HG03565 (cell line): ENCODE data around the gene CORO1C.
A peak's percentile ranks its signal among the peaks of the same experiment; 100 is the strongest.
"Not testable (repeated sequence)": the region's sequence is repeated elsewhere in the genome, so short reads cannot be mapped to it uniquely, and the experiment has no call there.

ENCODE experiments used
- ATAC-seq: cut with Tn5 transposase; IDR thresholded peaks from one replicate; pipeline ENCODE4 v1.9.1; 2021; ENCODE audit warnings: mild to moderate bottlenecking, moderate library complexity; ENCODE audit not compliant: unreplicated experiment

The CORO1C gene

DNA sequence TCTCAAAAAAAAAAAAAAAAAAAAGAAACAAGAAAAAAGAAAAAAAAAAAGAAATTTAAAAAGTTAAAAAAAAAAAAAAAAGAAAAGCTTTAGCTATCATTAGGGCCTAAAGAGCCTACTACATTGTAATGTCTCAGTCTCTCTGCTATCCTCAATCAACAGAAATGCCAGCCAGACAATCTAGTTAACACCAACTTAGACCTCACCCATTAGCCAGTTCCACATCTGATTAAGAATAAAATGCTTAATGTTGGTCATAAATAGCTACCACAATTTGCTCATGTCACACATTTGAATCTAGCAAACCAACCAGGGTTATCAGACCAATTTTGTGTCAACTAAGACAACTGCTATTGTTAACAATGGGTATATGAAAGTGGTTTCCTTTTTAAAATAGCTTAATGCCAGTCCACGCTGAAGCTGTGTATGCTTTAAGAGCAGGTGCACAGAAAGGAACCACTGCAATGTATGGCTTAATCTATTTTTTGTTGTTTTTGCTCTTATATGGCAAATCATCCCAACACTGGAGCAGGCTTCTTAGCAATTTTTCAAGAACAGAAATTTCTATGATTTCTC, 52.1 kb downstream of the CORO1C start:
- no peak for ATAC-seq

- no peak for ATAC-seq
These were observed 53.1 kb downstream of the CORO1C start for GRCh38 chr12:108678104-108678730.

- ATAC-seq = no peak
These were observed 53.9 kb downstream of the CORO1C start for GRCh38 chr12:108677381-108677780.

DNA sequence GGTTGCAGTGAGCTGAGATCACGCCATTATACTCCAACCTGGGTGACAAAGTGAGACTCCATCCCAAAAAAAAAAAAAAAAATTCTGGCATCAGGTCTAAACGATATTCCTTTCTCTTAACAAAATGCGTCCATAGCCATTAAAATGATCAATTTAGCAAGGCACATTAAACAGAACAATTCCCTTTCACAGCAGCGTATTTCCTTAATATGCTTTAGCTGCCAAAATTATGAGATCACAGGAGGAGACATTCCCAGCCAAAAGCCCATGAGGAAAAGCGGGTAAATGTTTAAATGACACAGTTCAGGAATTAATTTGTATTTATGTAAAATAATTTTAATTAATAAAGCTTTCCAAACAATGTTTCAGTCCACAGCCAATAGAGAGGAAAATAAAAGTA, 54.6 kb downstream of the CORO1C start:
- ATAC-seq = no peak

- no peak for ATAC-seq
These were observed 55.5 kb downstream of the CORO1C start for GRCh38 chr12:108675792-108676191.

GRCh38 chr12:108672054-108672453, 59.3 kb downstream of the CORO1C start:
- ATAC-seq = no peak

DNA sequence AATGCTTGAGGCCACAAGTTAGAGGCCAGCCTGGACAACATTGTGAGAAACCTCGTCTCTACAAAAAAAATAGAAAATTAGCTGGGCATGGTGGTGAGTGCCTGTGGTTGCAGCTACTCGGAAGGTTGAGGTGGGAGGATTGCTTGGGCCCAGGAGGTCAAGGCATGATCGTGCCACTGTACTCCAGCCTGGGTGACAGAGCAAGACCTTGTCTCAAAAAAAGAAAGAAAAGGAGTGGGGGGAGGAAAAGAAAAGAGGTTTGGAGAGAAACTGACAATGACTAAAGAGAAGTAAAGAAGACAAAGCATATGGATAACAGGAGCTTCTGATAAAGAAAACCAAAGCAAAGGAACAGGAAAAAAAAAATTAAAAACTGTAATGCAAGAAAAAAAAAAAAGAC, 60.2 kb downstream of the CORO1C start:
- no peak for ATAC-seq

- ATAC-seq = no peak
These were observed 61.2 kb downstream of the CORO1C start for GRCh38 chr12:108670066-108670631.

DNA sequence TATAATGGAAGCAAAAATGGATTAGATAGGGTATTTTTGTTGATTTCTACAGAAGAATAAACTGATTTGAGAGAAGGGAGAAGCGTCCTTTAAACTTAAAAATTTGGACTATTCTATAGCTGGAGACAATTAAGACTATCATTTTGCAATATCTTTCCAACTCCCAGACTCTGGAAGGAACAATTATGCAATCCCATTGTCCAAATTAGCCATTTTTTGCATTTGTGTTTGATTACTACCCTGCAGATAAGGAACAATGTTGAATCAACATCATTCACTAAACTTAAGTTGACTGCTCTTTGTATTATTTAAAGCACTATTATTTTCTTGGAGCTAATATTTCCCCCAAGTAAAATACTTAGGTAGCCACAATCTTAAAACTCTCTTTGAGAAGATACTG, 62.8 kb downstream of the CORO1C start:
- no peak for ATAC-seq

GRCh38 chr12:108668063-108668462, 63.3 kb downstream of the CORO1C start:
- ATAC-seq = no peak

DNA sequence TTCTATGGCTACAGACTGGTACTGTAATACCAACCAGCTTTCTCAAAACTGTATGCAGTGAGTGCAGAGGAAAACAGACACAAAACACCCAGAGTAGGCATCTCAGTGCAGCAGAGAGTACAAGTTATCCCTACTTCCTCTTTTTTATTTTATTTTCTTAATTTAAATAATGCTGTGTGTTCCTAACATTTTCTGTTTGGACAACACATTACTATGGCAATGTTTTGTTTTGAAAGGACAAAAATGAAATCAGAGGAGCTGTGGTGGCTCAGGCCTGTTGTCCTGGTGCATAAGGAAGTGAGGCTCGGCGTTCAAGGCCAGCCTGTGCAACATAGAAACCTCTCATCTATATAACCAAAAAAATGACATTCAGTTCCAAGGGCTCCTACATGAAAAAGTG, 64.0 kb downstream of the CORO1C start:
- ATAC-seq = no peak

DNA sequence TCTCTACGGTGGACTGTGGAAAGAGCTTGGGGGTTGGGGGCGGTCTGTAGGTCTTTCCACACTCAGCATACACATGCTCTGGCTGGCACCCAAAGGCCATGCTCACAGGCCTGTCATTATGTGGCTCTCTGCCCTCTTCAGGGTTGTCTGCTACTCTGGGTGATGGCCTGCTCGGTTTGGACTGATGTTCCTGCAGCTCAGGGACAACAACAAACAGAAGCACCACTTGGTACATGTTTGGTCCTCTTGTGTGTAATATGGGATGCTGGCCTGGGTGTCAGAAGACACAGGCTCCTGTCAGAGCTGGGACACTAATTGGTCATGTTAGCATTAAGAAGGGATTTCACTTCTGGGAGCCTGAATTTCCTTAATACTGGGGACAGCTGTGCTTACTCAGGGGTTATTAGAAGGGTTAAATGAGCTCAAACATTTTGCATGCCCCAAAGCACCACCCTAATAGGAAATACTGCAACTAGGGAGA, 64.9 kb downstream of the CORO1C start:
- ATAC-seq = no peak

DNA sequence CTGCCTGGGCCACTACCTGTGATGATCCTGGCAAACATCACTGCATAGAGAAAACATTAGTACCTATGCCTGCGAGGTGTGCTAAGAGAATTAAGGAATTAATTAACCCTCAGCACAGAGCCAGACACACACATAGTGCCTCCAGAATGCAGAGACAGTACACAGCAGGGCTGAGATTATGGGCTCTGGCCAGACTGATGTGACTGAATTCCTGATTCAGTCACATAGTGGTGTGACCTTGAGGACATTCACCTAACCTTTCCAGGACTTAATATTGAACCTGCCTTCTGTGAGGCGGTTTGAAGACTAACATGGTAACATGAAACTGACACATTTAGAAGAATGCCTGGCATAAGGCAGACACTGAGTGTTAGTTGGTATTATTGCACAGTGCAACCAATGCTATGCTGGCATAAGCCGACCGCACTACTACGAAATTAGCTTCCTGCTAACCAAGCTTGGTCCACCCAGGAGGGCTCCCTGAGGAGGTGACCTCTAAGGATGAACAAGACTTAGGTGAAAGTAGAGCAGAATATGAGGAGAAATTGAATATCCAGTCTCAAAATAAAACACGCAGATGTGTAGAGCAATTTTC, 65.6 kb downstream of the CORO1C start:
- ATAC-seq = no peak

DNA sequence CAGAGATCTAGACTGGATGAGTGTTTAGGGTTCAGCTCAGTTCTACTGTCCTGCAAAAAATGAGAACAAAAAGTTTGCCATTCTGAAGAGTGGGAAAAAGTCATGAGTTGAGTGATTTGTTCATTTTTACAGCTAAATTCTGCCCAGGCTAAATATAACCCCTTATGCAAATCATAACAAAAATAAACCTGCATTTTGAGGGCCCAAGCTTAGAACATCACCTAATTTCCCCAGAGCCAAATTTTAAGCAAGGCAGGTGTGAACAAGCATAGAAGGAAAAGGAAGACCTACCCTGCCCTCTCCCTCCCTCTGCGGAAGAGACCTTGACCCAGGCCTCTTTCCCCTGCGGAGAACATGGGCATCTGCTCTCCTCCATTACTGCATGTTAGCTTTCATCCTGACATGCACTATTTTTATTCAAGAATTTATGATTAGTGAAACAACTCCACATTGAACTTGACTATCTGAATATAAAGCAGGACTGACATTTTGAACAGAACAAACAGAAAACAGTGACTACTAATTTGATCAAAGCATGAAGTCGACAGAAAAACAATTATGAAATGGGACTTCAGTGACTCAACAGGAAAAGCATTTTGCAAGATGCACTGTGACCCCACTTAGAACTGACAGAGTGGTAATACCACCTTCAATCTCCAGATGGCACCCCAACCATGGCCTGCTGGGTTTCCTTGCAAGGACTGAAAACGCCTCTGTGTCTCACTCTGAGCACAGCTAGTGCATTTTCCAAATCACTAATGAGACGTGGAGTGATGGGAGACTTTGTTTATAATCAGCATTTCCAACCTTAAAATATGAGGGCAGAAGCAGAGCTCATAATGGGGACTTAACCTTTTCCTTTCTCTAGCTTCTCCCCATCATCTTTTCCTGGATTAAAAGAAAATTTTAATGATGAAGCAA, 66.7 kb downstream of the CORO1C start:
- peak; percentile 58 for ATAC-seq

GRCh38 chr12:108663324-108664015, 67.8 kb downstream of the CORO1C start:
- ATAC-seq = no peak

DNA sequence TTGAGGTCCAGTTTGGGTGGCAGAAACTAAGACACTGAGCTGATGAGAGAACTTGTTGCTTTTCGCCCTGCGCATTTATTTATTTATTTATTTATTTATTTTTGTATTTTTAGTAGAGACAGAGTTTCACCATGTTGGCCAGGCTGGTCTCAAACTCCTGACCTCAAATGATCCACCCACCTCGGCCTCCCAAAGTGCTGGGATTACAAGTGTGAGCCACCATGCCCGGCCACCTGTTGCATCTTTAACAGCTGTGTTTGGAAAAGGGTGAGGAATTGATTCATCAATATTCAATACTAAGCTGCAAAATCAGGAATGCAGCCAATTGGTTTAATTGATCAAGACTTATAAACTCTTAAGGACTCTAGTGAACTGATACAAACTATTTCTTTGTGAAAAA, 73.2 kb downstream of the CORO1C start:
- ATAC-seq = not testable (repeated sequence)

GRCh38 chr12:108657130-108657745, 74.1 kb downstream of the CORO1C start:
- no peak for ATAC-seq

DNA sequence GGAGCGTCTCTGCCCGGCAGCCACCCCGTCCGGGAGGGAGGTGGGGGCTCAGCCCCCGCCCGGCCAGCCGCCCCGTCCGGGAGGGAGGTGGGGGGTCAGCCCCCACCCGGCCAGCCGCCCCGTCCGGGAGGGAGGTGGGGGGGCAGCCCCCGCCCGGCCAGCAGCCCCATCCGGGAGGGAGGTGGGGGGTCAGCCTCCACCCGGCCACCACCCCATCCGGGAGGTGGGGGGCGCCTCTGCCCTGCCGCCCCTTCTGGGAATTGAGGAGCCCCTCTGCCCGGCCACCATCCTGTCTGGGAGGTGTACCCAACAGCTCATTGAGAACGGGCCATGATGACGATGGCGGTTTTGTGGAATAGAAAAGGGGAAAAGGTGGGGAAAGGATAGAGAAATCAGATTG, 75.1 kb downstream of the CORO1C start:
- ATAC-seq = not testable (repeated sequence)

GRCh38 chr12:108655812-108656175, 75.5 kb downstream of the CORO1C start:
- ATAC-seq = not testable (repeated sequence)

DNA sequence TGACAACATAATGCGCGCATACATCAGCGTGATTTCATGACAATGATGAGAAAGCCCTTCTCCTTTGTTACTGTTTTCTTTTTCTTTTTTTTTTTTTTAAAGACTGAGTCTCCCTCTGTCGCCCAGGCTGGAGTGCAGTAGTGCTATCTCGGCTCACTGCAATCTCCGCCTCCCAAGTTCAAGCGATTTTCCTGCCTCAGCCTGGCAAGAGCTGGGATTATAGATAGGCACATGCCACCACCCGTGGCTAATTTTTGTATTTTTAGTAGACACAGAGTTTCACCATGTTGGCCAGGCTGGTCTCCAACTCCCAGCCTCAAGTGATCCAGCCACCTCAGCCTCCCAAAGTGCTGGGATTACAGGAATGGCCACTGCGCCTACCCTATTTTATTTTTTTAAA, 76.7 kb downstream of the CORO1C start:
- ATAC-seq = not testable (repeated sequence)
